GM10266 (cell line): ENCODE results near the gene NCKAP5.

Source experiments
- DNase-seq: peaks from one replicate; pipeline ENCODE4 v3.0.0; 2012; ENCODE audit errors: extremely low spot score
- CTCF ChIP-seq: IDR thresholded peaks from 2 replicates; pipeline ENCODE4 v1.5.1; 2012; ENCODE audit warnings: mild to moderate bottlenecking, low read depth; ENCODE audit not compliant: control insufficient read depth, insufficient read depth; ENCODE audit errors: missing control alignments

Gene NCKAP5

GRCh38 chr2:133287709-133288108 lies 280.6 kb downstream of the NCKAP5 start:
- no peak for DNase-seq
- TF ChIP-seq CTCF, result no peak

GRCh38 chr2:133286326-133286922 lies 281.8 kb downstream of the NCKAP5 start:
- no peak for TF ChIP-seq CTCF
- DNase-seq, result no peak

GRCh38 chr2:133273031-133273430 lies 295.2 kb downstream of the NCKAP5 start:
- DNase-seq, result no peak
- no peak for TF ChIP-seq CTCF

- no peak for DNase-seq
- no peak for TF ChIP-seq CTCF
Observed at GRCh38 chr2:133271105-133271504, 297.2 kb downstream of the NCKAP5 start.

GRCh38 chr2:133270550-133270949 lies 297.7 kb downstream of the NCKAP5 start:
- no peak for TF ChIP-seq CTCF
- DNase-seq, result no peak

- DNase-seq, result no peak
- TF ChIP-seq CTCF, result no peak
Observed at GRCh38 chr2:133266926-133267590, 301.2 kb downstream of the NCKAP5 start.
